Measurements from ENCODE around the gene TGDS.
"Not testable (repeated sequence)": the region's sequence is repeated elsewhere in the genome, so short reads cannot be mapped to it uniquely, and the experiment has no call there.

The TGDS gene, protein sequence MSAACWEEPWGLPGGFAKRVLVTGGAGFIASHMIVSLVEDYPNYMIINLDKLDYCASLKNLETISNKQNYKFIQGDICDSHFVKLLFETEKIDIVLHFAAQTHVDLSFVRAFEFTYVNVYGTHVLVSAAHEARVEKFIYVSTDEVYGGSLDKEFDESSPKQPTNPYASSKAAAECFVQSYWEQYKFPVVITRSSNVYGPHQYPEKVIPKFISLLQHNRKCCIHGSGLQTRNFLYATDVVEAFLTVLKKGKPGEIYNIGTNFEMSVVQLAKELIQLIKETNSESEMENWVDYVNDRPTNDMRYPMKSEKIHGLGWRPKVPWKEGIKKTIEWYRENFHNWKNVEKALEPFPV

DNA sequence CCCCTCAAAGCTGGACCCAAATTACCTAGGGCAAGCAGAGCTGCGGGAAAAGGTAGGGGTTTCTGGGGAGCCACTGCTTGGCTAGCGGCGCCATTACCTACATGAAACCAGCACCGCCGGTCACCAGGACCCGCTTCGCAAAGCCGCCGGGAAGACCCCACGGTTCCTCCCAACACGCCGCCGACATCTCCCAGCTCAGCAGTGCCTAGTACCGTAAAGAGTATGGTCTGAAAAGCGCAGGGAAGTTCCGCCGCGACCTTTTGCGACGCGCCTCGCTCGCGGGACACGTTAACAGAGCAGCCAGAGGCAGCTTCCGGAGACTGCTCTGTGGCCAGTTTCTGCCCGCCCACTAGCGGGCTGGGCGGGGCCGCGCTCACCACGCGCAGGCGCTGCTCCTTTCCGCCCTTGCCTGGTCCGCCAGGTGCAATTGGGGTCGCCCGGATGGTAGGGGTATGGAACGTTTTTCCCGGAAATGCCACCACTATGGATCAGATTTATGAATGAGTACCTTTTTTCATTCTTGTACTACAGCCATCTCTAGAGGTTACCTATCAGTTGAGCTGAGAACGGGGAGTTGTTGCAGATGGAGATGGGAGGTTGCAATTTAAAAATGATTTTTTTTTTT, at the start of gene TGDS:
Gene TGDS (minus strand): TSS at position 203 of the 625 bp plus-strand sequence. CDS start 16 bp downstream, at position 187.
- DNase-seq: peak; percentile 92

DNA sequence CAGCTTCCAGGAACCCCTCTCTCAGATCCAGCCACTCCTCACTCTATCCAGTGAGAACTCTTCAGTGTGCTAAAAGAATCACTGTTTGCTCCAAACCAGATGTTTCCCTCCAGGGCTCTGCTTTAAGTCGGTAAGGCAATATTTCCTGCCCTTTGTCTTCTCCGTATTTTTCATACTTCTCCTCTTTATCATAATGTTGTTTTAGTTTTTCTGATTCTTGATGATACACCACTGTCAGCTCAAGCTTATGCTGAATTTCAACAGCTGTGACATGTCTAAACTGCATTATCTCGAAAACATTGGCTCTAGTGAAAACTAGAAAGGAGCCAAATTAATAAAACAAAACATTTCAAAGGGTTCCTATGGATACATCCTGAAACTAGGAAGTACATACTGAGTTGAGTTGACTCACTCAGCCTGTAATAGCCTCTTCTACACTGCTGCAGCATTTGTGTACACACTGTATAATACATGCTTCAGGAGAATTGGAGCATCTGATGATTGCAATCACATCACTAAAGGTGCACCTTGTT, 45.5 kb upstream of the TGDS start:
- DNase-seq: no peak

DNA sequence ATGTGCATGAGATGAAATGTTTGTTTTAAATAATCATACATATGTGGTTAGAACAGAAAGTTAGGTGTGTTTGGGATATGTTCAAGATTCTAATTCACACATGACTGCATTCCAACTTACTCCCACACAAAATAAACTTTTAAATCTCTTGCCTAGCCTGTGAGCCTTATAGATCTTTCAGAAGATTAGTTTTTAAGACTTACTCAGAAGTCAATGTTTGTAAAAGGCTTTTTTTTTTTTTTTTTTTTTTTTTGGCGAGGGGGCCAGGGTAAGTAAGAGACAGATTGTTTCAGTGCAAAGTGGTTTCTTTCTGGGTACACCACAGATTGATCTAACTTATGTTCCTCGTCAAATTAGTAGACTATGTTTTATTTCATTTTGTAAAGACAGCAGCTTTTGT, 44.8 kb upstream of the TGDS start:
- no peak for DNase-seq

DNA sequence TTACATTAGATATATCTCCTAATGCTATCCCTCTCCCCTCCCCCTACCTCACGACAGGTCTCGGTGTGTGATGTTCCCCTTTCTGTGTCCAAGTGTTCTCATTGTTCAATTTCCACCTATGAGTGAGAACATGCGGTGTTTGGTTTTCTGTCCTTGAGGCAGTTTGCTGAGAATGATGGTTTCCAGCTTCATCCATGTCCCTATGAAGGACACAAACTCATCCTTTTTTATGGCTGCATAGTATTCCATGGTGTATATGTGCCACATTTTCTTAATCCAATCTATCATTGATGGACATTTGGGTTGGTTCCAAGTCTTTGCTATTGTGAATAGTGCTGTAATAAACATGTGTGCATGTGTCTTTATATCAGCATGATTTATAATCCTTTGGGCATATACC, 41.7 kb upstream of the TGDS start:
- DNase-seq: not testable (repeated sequence)

DNA sequence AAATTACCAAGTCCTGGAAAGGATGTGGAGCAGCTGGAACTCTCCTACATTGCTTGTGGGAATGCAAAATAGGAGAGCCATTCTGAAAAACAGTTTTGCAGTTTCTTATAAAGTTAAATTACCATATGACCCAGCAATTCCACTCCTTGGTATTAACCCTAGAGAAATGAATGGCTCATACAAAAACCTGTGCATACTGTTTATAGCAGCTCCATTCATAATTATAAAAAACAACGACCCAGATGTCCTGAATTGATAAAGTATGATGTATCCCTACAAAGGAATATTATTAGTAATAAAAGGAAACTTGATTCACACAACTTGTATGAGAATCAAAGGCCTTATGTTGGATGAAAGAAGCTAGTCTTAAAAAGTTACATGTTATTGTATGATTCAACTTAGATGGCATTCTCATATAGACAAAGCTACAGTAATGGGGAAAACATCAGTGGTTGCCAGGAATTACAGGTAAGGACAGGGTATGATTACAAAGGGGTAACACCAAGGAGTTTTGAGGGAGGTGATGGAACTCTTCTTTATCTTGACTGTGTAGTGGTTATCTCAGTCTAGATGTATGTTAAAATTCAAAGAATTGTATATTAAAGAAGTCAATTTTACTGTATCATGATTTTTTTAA, 41.1 kb upstream of the TGDS start:
- DNase-seq: no peak

DNA sequence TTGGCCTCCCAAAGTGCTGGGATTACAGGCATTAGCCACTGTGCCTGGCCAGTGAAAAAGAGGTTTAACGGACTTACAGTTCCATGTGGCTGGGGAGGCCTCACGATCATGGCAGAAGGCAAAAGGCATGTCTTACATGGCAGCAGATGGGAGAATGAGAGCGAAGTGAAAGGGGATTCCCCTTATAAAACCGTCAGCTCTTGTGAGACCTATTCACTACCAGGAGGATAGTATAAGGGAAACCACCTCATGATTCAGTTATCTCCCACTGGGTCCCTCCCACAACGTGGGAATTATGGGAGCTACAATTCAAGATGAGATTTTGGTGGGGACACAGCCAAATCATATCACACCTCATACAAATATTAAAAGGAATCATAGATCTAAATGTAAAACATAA, 40.1 kb upstream of the TGDS start:
- DNase-seq: not testable (repeated sequence)

DNA sequence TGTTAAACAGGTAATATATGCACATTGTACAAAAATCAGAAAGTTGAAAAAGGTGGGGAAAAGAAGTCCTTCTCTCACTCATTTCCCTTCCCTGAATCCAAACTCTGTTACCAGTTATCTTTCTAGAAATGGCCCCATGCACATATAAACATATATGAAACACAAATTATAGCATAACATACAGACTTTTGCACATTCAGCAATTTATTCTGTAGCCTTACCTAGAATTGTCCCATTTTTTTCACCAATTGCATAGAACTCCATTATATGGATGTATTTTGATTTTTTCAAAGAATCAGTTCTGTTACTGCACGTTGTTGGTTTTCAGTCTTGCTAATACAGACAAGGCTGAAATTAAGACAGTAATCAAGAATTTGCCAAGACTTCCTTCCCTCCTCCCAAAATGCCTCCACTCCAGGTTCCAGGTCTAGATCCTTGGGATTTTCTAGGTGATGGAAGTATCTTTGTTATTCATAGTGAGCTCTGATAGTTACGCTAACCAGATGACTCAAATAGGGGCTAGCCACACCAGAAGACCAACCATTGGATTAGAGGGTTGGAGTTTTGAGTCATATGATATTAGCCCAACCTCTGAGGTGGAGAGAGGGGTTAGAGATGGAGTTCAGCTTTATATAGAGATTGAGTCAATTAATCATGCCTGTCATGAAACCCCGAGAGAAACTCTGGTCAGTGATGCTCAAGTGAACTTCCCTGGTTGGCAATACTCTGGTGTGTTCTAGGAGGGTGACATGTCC, 36.5 kb upstream of the TGDS start:
- DNase-seq: no peak

DNA sequence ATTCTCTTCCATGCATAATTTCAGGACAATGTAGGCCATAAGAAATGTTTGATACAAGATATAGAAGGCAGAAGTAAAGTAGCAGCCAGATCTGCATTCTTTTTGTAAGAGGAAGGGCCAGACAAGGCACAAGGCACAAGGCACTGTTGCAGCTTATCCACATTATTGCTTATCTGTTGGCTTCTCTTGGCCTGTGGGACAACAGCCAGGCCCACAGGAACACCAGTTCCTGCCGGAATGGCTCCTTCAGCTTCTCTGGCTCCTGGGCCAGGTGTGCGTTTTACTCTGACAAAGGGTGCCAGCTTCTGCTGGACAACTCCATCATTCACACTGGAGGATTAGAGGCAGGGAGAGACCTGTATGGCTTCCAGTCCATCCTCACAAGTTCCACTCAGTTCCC, 34.9 kb upstream of the TGDS start:
- no peak for DNase-seq

DNA sequence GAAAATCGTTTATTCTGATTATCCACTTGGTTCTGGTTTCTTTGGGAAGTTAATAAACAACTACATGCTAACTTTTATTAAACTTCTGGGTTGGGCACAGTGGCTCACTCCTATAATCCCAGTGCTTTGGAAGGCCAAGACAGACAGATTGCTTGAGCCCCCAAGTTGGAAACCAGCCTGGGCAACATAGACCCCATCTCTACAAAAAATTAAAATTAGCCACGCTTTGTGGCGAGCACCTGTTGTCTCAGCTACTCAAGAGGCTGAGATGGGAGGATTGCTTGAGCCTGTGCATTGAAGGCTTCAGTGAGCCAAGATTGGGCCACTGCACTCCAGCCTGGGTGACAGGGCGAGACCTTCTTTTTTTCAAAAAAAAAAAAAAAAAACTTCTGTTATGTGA, 27.4 kb upstream of the TGDS start:
- no peak for DNase-seq

DNA sequence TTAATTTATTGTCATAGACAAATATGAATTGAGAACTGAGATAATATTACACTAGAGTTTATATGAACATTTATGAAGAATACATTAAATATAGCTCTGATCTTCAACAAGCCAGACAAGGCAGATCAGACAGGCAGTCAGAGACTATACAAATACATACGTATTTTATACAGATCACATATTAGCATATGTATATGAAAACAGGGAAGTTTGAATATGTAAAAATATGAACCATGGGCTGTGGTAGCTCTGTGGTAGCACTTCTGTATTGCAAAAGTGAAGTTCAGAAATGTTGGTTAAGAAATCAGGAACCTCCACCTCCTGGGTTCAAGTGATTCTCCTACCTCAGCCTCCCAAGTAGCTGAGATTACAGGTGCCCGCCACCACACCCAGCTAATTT, 26.4 kb upstream of the TGDS start:
- no peak for DNase-seq

DNA sequence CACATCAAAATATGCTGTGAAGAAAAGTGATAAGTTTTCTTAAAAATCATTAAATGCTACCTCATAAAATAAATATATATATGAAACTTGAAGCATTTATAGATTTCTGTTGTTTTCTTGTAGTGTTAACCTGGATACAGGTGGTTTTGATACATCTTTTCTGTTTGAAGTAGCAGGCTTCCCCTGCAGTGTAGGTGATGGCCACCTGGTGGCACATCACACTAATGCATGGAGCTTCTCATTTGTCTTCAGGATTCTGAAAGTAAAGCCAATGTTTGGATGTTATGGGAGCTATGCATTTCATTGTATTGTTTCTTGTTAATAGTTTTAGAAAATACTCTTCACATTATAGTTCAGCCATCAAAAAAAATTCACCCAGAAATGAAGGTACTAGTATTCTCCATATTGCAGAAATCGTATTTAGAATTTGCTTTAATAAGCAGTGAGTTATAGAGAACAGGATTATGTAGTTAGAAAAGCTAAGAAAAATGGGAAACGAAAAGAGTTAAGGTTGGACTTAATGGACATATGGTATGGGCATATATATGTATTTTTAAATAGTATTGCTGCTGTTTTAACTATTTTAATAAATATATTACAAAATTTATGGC, 24.4 kb upstream of the TGDS start:
- peak; percentile 28 for DNase-seq

DNA sequence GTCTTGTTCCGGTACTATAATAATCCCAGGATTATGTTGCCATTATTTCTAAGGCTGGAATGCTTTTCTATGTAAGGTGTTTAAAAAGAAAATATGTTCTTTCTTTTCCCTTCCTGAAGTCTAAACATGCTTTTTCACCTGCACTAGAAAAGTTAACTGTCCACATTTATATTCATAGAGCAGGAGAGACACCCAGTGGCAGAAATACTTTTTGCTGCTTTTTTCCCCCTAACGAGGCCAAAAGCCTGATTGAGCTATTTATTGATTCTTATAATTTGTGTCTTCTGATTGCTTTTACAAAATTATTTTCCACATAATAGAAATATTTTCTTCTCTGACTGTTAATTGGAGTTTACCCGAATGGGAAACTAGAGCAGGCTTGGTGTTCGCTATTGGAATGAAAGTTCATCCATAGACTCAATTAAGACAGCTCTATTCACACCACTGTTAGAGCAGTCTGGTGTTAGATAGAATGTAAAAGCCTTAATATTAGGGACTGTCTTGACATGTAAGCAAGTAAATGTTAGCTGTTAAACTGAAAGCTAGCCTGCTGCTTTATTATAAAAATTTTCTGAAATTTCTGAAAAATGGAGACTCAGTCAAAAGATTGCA, 21.5 kb upstream of the TGDS start:
- DNase-seq: peak; percentile 72

DNA sequence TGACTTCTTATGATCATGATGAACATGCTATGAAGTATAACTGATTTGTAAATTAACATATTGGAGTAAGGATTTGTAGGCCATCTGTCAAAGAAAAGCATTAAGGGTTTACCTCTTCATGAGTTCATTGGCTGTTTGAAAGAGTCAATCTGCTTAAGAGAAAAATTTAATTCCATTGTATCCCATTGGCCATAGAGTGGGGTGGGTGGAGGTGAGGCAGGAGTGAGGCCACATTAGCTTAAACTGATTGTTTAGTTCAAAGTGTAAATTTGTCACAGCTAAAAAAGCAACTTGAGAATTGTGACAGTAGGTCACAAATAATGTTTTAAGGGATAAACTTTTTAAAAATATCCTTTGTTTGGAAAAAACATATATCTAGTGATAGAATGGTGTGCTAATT, 17.1 kb upstream of the TGDS start:
- no peak for DNase-seq

DNA sequence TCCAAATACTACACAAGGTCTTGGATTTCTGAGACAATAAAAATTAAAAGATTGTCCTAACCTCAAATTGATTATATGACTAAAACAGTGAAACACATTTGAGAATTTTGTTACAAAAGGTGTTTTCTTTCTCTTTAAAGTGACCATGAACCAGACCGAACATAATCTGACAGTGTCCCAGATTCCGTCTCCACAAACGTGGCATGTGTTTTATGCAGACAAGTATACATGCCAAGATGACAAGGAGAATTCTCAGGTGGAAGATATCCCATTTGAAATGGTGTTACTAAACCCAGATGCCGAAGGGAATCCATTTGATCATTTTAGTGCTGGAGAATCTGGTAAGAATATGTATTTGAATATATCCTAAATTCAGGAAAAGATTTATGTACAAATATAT, 16.1 kb upstream of the TGDS start:
- no peak for DNase-seq

DNA sequence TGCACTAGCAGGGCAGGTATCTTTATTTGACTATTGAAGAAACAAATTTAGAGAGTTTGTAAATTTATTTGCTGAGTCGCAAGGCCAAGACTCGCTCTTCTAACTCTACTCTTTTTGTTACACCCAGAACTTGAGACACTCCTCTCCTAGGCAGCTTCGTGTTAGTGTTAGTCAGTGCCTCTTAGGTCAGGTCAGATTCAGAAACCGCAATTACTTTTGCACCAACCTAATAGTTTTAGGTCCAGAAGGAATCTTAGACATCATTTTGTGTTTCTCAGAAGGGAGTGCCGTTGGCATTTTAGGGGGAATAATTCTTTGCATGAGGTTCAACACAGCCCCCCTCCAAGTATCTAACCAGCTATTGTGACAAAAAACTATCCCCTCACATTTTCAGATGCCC, 14.5 kb upstream of the TGDS start:
- no peak for DNase-seq

DNA sequence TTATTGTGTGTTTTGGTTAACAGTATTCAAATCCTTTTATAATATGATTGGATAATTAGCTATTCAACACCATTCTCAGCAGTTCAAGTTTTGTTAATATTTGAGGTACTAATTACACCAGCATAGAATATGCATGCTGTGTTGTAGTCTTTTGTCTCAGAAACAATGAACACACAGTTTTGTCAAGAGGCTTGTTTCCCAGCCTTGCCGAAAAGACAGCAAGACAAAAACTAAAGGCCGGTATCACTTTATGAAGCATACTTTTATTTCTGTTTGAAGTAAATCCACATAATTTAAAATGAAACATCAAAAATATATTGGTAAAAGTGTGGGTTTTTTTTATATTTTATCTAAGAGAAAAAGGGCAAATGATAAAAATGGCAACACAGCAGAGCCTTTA, 13.2 kb upstream of the TGDS start:
- no peak for DNase-seq

DNA sequence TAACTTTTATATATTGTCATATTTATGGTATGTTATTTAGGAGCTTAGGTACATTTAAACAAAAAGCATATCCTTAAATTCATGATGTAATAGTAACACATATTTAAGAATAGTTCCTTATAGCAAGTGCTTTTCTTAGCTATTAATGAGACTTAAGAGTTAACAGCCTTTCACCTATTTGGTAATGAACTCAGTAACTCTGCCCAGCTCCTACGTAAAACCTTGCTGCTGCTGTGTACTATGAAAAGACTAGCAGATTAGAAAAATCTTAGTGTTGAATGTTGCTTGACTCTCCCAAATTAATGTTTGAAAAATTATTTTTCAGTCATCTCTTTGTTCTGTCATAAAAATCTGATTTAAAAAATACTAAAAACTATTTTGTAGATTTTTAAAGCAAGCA, 12.6 kb upstream of the TGDS start:
- no peak for DNase-seq

DNA sequence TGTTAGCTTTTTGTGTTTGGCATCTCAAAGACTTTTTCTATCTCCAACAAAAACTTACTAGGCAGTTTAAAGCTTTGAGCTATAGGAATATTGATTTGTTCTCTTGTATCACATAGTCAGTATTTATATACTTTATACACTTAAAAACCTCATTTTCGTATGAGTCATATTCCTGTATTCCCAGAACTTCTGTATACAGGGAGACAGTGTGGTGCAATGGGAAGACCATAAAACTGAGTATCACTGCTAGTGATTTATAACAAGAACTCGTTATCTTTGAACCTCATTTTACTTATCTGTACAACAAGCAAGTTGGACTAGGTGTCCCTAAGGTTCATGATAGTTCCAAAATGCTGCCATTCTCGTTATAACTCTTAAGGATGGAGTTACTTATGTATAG, 12.0 kb upstream of the TGDS start:
- no peak for DNase-seq

DNA sequence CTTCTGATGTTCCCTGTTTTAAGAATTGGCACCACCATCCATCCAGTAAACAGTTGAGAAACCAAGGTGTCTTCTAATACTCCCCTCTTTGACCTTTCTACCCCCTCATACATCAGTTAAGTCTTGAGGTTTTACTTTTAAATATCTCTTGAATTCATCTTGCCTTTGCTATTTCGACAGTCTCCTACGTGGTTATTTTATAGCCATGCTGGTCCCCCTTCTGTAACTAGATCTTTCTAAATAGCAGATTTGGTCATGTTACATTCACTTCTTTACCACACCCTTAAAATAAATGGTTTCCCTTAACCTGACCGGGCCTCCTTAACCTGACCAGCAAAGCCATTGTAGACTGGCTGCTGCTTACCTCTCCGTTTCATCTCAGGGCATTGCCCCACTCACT, 11.1 kb upstream of the TGDS start:
- DNase-seq: no peak

DNA sequence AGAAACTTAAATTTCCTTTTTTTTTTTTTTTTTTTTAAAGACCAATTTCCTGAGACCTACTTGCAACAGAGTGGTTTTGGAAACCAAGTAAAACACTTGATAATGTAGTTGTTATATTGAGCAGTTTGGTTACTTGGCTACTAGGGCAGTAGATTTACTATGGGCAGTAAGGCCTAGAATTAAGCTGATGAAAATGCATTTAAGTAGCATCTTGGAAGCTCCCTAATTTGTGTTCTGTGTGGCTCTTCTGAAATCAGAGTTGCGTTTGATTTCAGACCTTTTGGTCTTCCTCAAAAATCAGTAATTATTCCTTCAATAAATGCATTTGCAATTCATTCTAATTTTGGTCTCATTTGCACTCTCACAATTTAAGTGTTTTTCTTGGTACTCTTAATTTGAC, 6.5 kb upstream of the TGDS start:
- DNase-seq: no peak

DNA sequence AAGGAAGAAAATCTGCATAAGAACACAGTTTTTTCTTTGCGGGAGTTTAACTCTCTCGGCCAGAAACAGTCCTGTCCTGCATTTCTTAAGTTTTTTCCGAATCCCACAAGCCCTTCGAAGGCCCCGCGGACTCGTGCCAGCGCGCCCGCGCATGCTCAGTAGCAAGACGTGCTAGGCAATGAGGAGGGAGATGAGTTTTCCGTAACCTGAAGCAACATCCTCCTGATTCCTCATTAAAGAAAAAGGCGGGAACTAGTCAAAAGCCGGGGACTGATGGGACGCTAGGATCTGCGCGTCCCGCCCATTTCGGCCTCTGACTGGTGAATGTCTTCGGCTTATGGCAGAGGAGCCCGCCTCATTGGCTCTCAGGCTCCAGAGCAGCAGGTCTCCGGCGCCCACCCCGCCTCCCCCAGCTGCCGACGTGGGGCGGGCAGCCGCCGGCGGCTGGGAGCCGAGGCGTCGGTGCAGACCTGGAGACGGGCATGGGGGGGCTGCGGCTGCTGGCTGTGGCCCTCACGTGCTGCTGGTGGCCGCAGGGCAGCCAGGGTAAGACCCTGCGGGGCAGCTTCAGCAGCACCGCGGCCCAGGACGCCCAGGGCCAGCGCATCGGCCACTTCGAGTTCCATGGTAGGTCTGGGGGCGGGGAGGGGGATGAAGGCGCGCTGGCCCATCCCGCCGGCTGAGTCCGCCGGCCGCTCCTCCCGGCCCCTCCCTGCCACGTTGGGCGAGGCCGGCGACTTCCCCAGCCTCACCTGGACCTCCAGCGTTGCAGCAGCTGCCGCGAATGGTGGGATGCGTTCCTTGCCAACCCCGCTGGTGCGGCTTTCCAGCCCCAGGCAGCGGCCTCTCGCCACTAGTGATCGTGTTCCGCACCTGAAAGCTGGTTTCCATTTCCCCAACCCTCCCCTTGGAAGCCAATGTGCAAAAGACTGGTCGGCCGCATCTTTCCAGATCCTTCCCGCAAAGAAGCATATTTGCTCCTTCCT, 5.8 kb upstream of the TGDS start, which contains the start of gene GPR180:
Gene GPR180 (plus strand): TSS at position 412 of the 986 bp plus-strand sequence. CDS start 71 bp downstream, at position 483.
- peak; percentile 95 for DNase-seq
